22Rv1 (cell line): ENCODE results near the gene SMAD3.

ENCODE experiments used
- H3K27ac ChIP-seq: fragments of 450-650 bp; 2 replicates; pipeline ENCODE4 v1.5.1; 2017
- CTCF ChIP-seq: fragments of 450-650 bp; IDR thresholded peaks from 2 replicates; pipeline ENCODE4 v1.5.1; 2017; ENCODE audit warnings: mild to moderate bottlenecking
- ZFX ChIP-seq: fragments of 450-650 bp; IDR thresholded peaks from 2 replicates; pipeline ENCODE4 v1.6.1; 2017; ENCODE audit warnings: antibody characterized with exemption, borderline replicate concordance

The SMAD3 gene

GRCh38 chr15:67171471-67171870, 106.1 kb downstream of the SMAD3 start:
- H3K27ac ChIP-seq: no peak overlapping the region
- TF ChIP-seq CTCF (no peak), ZFX (no peak)

GRCh38 chr15:67172172-67172571, 106.8 kb downstream of the SMAD3 start:
- TF ChIP-seq CTCF (no peak), ZFX (no peak)
- H3K27ac ChIP-seq: no peak overlapping the region

DNA sequence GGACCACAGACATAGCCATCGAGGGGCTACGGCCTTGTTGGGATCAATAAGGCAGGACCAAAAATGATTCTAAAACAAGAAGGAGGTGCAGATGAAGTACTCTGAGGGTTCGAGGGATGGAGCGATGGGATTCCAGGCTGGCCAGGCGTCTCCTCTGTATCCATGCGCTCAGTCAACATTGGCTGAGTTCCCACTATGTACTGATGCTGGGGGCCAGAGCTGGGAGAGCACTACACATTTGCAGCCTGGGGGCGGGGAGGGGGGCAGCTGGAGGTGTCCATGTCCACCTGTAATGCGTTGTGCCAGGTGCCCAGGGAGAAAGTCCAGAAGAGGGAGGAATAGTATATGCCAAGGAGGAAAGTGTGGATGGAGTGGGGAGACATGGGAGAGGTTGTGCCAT, 107.6 kb downstream of the SMAD3 start:
- no peak overlapping the region for H3K27ac ChIP-seq
- TF ChIP-seq ZFX (no peak), CTCF (no peak)

GRCh38 chr15:67173786-67174185, 108.4 kb downstream of the SMAD3 start:
- TF ChIP-seq ZFX (no peak), CTCF (no peak)
- no peak overlapping the region for H3K27ac ChIP-seq

DNA sequence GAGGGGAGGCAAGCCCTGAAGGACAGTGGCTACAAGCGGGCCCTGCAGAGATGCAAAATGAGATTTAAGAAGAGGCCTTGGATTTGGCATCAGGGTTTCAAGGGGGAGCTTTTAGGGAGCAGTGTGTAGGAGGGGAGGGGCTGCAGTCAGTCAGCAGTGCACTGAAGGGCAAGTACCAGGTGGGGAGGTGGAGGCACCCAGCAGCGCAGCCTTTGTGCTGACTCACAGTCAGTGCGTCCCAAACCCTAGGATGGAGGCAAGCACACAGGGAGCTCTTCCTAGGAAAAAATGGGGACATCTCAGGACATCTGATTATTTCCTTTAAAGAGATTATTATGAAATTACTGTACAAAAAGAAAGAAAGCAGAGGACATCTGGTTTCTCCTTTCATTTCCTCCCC, 109.0 kb downstream of the SMAD3 start:
- TF ChIP-seq ZFX: no peak
- TF ChIP-seq CTCF: no peak
- no peak overlapping the region for H3K27ac ChIP-seq

GRCh38 chr15:67174864-67175573, 109.6 kb downstream of the SMAD3 start:
- TF ChIP-seq ZFX (no peak), CTCF (no peak)
- no peak overlapping the region for H3K27ac ChIP-seq

DNA sequence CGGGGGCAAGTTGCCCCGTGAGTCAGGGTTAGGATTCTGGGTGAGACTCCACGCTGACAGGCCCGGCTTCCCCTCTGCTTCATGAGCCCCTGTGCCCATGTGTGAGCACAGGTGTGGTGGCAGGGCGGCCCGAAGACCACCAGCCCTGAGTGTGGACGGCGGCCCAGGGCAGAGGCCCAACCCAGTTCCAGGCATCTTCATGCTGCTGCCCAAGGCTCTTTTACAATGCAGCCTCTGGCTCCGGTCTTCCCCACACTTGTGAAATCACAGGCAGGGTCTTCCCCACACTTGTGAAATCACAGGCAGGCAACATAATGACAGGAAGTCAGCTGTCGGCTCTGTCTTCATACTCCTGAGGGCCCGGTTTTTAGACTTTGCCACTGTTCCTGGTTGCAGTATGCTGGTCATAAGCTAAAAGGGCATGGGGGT, 110.3 kb downstream of the SMAD3 start:
- H3K27ac ChIP-seq: no peak overlapping the region
- no peak for TF ChIP-seq ZFX
- TF ChIP-seq CTCF: no peak
